Parathyroid adenoma (tissue), 2 donors: ENCODE data around the gene GDNF.

Experiments used
- H2AFZ ChIP-seq: fragments of 300-600 bp; sonication (generic); one replicate; pipeline ENCODE4 v1.7.0; 2017; ENCODE audit warnings: antibody characterized with exemption, mild to moderate bottlenecking
- H3K27ac ChIP-seq: fragments of 300-600 bp; sonication (generic); one replicate; pipeline ENCODE4 v1.7.0; 2017
- H3K27me3 ChIP-seq: fragments of 300-600 bp; sonication (generic); one replicate; pipeline ENCODE4 v1.7.0; 2017; ENCODE audit warnings: low read length; ENCODE audit not compliant: control insufficient read depth, insufficient read depth
- H3K36me3 ChIP-seq: fragments of 300-600 bp; sonication (generic); one replicate; pipeline ENCODE4 v1.7.0; 2017; ENCODE audit warnings: low read length; ENCODE audit not compliant: control insufficient read depth, insufficient read depth
- H3K4me1 ChIP-seq: fragments of 300-600 bp; sonication (generic); one replicate; pipeline ENCODE4 v1.7.0; 2017; ENCODE audit warnings: control low read depth
- H3K4me2 ChIP-seq: fragments of 300-600 bp; sonication (generic); one replicate; pipeline ENCODE4 v1.7.0; 2017; ENCODE audit warnings: low read length
- H3K4me3 ChIP-seq: fragments of 300-600 bp; sonication (generic); one replicate; pipeline ENCODE4 v1.7.0; 2017; ENCODE audit warnings: low read depth, low read length
- H3K79me2 ChIP-seq: fragments of 300-600 bp; sonication (generic); one replicate; pipeline ENCODE4 v1.7.0; 2017; ENCODE audit warnings: control low read depth
- H3K9ac ChIP-seq: fragments of 300-600 bp; sonication (generic); one replicate; pipeline ENCODE4 v1.7.0; 2017; ENCODE audit warnings: mild to moderate bottlenecking
- H3K9me3 ChIP-seq: fragments of 300-600 bp; sonication (generic); one replicate; pipeline ENCODE4 v1.7.0; 2017; ENCODE audit warnings: low read length; ENCODE audit not compliant: control insufficient read depth
- CTCF ChIP-seq: fragments of 300-600 bp; sonication (generic); IDR thresholded peaks from one replicate; pipeline ENCODE4 v1.7.0; 2017; ENCODE audit warnings: antibody characterized with exemption, mild to moderate bottlenecking
- donor health status: primary hyperparathyroidism.

The GDNF gene

DNA sequence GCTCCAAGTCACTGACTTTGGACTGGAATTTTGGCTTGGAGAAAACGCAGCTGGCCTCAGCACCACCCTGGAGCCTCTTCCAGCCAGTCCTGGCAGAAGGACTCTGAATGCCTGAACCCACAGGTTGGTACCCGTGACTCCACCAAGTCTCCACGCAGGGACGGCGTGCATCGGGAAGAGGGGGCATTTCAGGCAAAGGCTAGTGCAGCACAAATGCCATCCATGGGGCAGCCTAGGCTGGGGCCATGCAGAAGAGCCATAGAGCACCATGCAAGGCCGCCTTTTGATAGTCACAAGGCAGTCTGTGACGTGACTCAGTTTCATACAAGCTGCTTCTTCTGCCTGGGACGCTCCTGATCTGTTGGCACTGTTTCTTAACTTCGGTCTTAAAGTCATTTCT is 28.0 kb downstream of the GDNF start:
- Histone ChIP-seq H3K27me3 (no peaks in the 10 kb centered on the region), H3K4me1 (no peaks in the 10 kb centered on the region), H2AFZ (no peak overlapping the region), H3K9me3 (no peaks in the 10 kb centered on the region), H3K4me2 (no peak overlapping the region), H3K9ac (no peak overlapping the region), H3K4me3 (no peak overlapping the region), H3K27ac (no peak overlapping the region), H3K36me3 (no peaks in the 10 kb centered on the region), H3K79me2 (no peaks in the 10 kb centered on the region)
- TF ChIP-seq CTCF = no peak

- Histone ChIP-seq H3K27me3 (no peaks in the 10 kb centered on the region), H3K79me2 (no peaks in the 10 kb centered on the region), H3K9me3 (no peaks in the 10 kb centered on the region), H3K27ac (no peak overlapping the region), H3K4me2 (no peak overlapping the region), H3K4me1 (no peaks in the 10 kb centered on the region), H3K36me3 (no peaks in the 10 kb centered on the region), H2AFZ (no peak overlapping the region), H3K9ac (no peak overlapping the region), H3K4me3 (no peak overlapping the region)
- TF ChIP-seq CTCF = no peak
Measured at GRCh38 chr5:37810311-37810710, 29.5 kb downstream of the GDNF start.

DNA sequence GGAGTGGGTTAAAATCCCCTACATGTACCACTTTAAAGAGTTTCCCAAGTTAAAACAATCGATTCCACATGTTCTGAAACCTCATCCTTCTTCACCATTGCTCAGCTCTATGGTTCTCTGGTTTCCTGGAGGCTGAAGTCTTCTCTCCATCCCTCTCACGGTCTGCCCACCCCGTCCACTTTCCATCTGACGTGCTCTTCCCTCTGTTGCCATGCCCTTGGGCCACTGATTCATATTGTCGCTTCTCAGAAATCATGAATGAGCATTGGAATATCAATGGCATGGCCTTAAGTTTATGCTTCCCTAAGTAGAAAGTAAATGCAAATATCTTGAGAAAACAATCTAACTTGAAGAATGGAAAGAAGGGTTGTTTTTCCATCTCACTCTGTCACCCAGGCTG is 30.9 kb downstream of the GDNF start:
- no peak overlapping the region for H2AFZ ChIP-seq
- H3K4me2 ChIP-seq = no peak overlapping the region
- no peak overlapping the region for H3K9ac ChIP-seq
- TF ChIP-seq CTCF = no peak
- no peaks in the 10 kb centered on the region for H3K9me3 ChIP-seq
- H3K27ac ChIP-seq = no peak overlapping the region
- H3K36me3 ChIP-seq = no peaks in the 10 kb centered on the region
- H3K27me3 ChIP-seq = no peaks in the 10 kb centered on the region
- H3K4me3 ChIP-seq = no peak overlapping the region
- no peaks in the 10 kb centered on the region for H3K4me1 ChIP-seq
- no peaks in the 10 kb centered on the region for H3K79me2 ChIP-seq

- Histone ChIP-seq H3K9ac (no peak overlapping the region), H3K27ac (no peak overlapping the region), H3K4me3 (no peak overlapping the region), H3K27me3 (no peaks in the 10 kb centered on the region), H3K36me3 (no peaks in the 10 kb centered on the region), H3K9me3 (no peaks in the 10 kb centered on the region), H2AFZ (no peak overlapping the region), H3K4me2 (no peak overlapping the region), H3K79me2 (no peaks in the 10 kb centered on the region), H3K4me1 (no peaks in the 10 kb centered on the region)
- TF ChIP-seq CTCF = no peak
Measured at GRCh38 chr5:37807621-37808301, 32.1 kb downstream of the GDNF start.

DNA sequence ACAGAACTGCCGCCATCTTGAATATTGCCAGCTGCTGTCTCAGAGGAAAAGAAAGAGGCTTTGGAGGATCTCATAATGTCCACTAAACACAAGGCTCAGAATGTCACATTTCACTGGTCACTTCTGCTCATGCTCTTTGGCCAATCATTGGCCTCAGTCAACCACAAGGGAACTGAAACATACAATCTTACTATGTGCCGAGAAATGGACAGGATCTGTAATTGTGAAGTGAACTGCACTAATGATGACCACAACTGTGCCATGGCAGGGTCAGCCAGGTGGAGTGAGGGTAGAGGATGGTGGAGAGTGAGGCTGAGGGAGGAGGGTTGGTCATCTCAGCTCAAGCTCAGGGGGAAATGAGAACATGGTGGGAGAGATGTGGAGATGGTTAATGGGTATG is 32.8 kb downstream of the GDNF start:
- no peaks in the 10 kb centered on the region for H3K9me3 ChIP-seq

More for the DNA sequence above, 32.8 kb downstream of the GDNF start:
- Histone ChIP-seq H3K79me2 (no peaks in the 10 kb centered on the region), H3K27me3 (no peaks in the 10 kb centered on the region), H3K9ac (no peak overlapping the region), H2AFZ (no peak overlapping the region), H3K27ac (no peak overlapping the region), H3K4me1 (no peaks in the 10 kb centered on the region), H3K4me2 (no peak overlapping the region), H3K4me3 (no peak overlapping the region), H3K36me3 (no peaks in the 10 kb centered on the region)
- no peak for TF ChIP-seq CTCF
